Choroid plexus epithelial cell (primary cell): ENCODE data around the gene RYK.

Experiments
- DNase-seq: peaks from one replicate; pipeline ENCODE4 v3.0.0-alpha.2; 2010; ENCODE audit warnings: low read depth
- H3K4me3 ChIP-seq: 2 replicates; pipeline ENCODE4 v1.5.1; 2011; ENCODE audit warnings: low read depth, mild to moderate bottlenecking, control low read depth, low read length, moderate library complexity
- CTCF ChIP-seq: conservative IDR thresholded peaks from 2 replicates; pipeline ENCODE4 v1.5.1; 2011; ENCODE audit warnings: low read depth, mild to moderate bottlenecking, control low read depth, inconsistent platforms, low read length, moderate library complexity

Gene RYK

DNA sequence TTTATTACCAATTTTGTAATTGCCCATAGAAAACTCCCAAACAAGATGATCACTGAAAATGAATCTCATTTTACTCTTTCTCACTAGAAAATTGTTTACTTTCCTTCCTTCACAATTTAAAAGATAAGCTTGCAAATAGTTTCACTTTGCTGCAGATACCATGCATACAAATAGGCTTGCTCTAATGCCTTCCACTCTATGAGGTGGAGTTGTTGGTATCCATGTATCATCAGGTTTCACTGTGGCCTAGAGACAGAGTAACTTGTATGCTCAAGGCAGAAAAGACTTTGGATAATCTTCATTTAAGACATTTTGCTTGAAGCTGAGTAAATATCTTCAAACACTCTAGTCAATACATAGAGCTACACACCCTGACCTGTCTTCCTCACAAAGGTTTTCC is 60.8 kb downstream of the RYK start:
- TF ChIP-seq CTCF, result no peak
- DNase-seq, result peak; percentile 61
- H3K4me3 ChIP-seq, result no peak overlapping the region

DNA sequence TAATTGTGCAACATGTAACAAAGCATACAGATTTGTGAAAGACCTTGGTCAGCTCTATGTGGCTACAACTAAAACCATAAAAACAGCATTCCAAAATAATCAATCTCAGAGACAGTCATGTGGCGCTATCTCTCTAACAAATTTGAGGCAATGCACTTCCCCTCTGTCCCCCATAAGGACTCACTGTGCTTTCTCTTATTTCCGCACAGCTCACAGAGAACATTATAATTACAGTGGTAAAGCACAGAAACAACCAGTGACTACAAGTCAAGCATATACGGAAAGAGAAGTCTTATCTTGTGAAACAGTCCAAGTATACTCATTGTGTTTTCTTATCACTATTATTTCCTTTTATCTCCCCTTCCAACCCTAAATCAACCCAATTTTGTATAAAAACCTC is 64.3 kb downstream of the RYK start:
- no peak for TF ChIP-seq CTCF
- no peak overlapping the region for H3K4me3 ChIP-seq
- DNase-seq, result no peak

DNA sequence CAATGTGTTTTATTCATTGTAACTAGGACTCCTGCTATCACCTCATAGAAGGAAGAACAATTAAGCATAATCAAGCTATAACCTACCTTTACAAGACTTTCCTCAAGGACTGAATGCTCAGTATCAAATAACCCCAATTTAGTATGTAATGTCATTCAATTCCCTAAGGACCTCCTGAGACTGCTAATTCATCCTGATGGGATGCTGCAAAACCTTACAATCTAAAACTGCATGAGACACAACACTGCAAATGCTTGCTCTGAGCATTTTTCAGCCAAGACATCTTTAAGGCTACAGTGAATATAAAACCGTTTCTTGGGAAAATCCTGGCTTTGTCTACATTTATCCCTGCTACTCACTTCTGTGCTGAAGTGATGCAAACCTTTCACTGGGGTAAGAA is 69.9 kb downstream of the RYK start:
- TF ChIP-seq CTCF, result no peak
- DNase-seq, result no peak
- no peak overlapping the region for H3K4me3 ChIP-seq

DNA sequence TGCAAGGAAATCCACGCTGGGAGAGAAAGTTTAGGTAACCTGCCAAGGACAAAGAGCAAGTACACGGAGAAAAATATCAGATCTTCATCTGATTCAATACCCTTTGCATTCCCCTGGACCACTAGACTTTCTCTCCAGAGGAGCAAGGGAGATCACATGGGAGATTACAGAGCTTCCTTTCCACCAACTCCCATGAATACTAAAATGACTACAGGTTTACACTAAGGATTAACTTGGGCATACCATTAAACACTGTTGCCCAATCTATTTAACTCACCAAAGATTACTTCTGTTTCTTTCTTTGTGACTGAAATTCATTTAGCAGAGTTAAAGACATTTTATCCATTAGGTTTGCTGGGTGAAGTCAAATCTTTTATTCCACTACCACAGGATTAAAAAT is 71.2 kb downstream of the RYK start:
- no peak overlapping the region for H3K4me3 ChIP-seq
- no peak for TF ChIP-seq CTCF
- DNase-seq, result no peak

DNA sequence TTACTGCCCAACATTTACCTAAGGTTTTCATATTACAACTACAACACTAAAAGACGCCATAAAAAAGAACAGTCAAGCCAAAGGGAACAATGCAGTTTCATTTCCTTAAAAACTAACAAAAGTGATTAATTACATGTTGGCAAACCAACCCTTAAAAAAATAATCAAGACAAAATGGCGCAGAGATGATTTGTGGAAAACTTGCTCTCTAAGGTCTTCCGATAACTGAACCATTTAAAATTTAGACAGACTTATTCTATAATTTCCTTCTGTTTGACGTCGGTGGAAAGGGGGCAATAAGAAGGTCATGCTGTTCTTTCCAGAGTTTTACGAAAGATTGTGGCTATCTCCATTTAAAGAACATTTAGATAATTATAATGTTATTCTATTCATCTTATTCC is 87.6 kb downstream of the RYK start:
- no peak overlapping the region for H3K4me3 ChIP-seq
- no peak for DNase-seq
- no peak for TF ChIP-seq CTCF

GRCh38 chr3:134161898-134162615 is 88.6 kb downstream of the RYK start:
- DNase-seq, result no peak

More at GRCh38 chr3:134161898-134162615, 88.6 kb downstream of the RYK start:
- no peak for TF ChIP-seq CTCF
- H3K4me3 ChIP-seq, result no peak overlapping the region
